NCI-H128 (cell line): ENCODE measurements around the gene FUS.

Experiments used
- DNase-seq: peaks from one replicate; lab custom pipeline; 2025; ENCODE audit not compliant: unreplicated experiment; lab: John Stamatoyannopoulos, UW

The FUS gene

GRCh38 chr16:31229501-31229900 lies 49.6 kb downstream of the FUS start:
- no peak for DNase-seq

- DNase-seq: no peak
Observed at GRCh38 chr16:31238041-31238440, 58.1 kb downstream of the FUS start.
